ENCODE measurements around the gene GRM8. TPM values are rescaled to one million over a fixed set of nuclear protein-coding genes. Genes with fewer than 3 reads are reported as not detected.
"Not testable (repeated sequence)": the region's sequence is repeated elsewhere in the genome, so short reads cannot be mapped to it uniquely, and the experiment has no call there.

Gene GRM8
- total RNA-seq, 1 experiment from 2014 or later, result 0.80 TPM

GRCh38 chr7:126685596-126685995, 567.1 kb downstream of the GRM8 start:
- DNase-seq (ENCODE audit: low spot score), result no peak
- ChIA-PET POLR2A (ENCODE audit: low non-redundant PET) (no interaction called here), CTCF (no interaction called here)
- Histone ChIP-seq H3K4me3 (ENCODE audit: low read depth, low read length, poor library complexity, severe bottlenecking) (no peak overlapping the region), H3K36me3 (ENCODE audit: insufficient read depth, low read length, poor library complexity, severe bottlenecking) (no peaks in the 10 kb centered on the region), H3K4me1 (ENCODE audit: insufficient read depth, low read length, poor library complexity, severe bottlenecking) (peaks cover 5% of the 10 kb centered on the region), H3K27me3 (replicated peaks; ENCODE audit: insufficient read depth, low read depth, low read length, poor library complexity) (no peaks in the 10 kb centered on the region), H3K27ac (ENCODE audit: low read depth, low read length, poor library complexity, severe bottlenecking) (no peak overlapping the region), H3K9me3 (ENCODE audit: low read depth, low read length, poor library complexity, severe bottlenecking) (no peaks in the 10 kb centered on the region)
- TF ChIP-seq EZH2 (IDR thresholded peaks at IDR 0.05; ENCODE audit: borderline replicate concordance, low read depth, low read length, poor library complexity, severe bottlenecking) (no peak), CTCF (conservative IDR thresholded peaks at IDR 0.05; ENCODE audit: low read depth, low read length) (no peak)
- intact Hi-C loops (cut with micrococcal nuclease; ENCODE audit: unreplicated experiment), result no loop called here
- BruUV-seq (replicated peaks), result no TSS peak

- no TSS peak for BruUV-seq (replicated peaks)
Observed at GRCh38 chr7:126685018-126685573, 567.6 kb downstream of the GRM8 start.

GRCh38 chr7:126682176-126682575, 570.6 kb downstream of the GRM8 start:
- no peak overlapping the region for H3K27ac ChIP-seq (ENCODE audit: low read depth, low read length, poor library complexity, severe bottlenecking)
- H3K36me3 ChIP-seq (ENCODE audit: insufficient read depth, low read length, poor library complexity, severe bottlenecking), result no peaks in the 10 kb centered on the region
- no peak overlapping the region for H3K4me3 ChIP-seq (ENCODE audit: low read depth, low read length, poor library complexity, severe bottlenecking)
- intact Hi-C loops (cut with micrococcal nuclease; ENCODE audit: unreplicated experiment), result no loop called here
- no peaks in the 10 kb centered on the region for H3K27me3 ChIP-seq (replicated peaks; ENCODE audit: insufficient read depth, low read depth, low read length, poor library complexity)
- no peak for DNase-seq (ENCODE audit: low spot score)
- BruUV-seq (replicated peaks), result no TSS peak
- POLR2A ChIA-PET (ENCODE audit: low non-redundant PET), result no interaction called here
- no peak for TF ChIP-seq EZH2 (IDR thresholded peaks at IDR 0.05; ENCODE audit: borderline replicate concordance, low read depth, low read length, poor library complexity, severe bottlenecking)
- TF ChIP-seq CTCF (conservative IDR thresholded peaks at IDR 0.05; ENCODE audit: low read depth, low read length), result no peak
- H3K4me1 ChIP-seq (ENCODE audit: insufficient read depth, low read length, poor library complexity, severe bottlenecking), result no peaks in the 10 kb centered on the region
- CTCF ChIA-PET, result no interaction called here
- H3K9me3 ChIP-seq (ENCODE audit: low read depth, low read length, poor library complexity, severe bottlenecking), result no peaks in the 10 kb centered on the region

More at GRCh38 chr7:126685018-126685573, 567.6 kb downstream of the GRM8 start:
- intact Hi-C loops (cut with micrococcal nuclease; ENCODE audit: unreplicated experiment), result no loop called here
- no peak overlapping the region for H3K4me3 ChIP-seq (ENCODE audit: low read depth, low read length, poor library complexity, severe bottlenecking)
- no peaks in the 10 kb centered on the region for H3K27me3 ChIP-seq (replicated peaks; ENCODE audit: insufficient read depth, low read depth, low read length, poor library complexity)
- TF ChIP-seq EZH2 (IDR thresholded peaks at IDR 0.05; ENCODE audit: borderline replicate concordance, low read depth, low read length, poor library complexity, severe bottlenecking) (no peak), CTCF (conservative IDR thresholded peaks at IDR 0.05; ENCODE audit: low read depth, low read length) (no peak)
- DNase-seq (ENCODE audit: low spot score), result no peak
- ChIA-PET CTCF (no interaction called here), POLR2A (ENCODE audit: low non-redundant PET) (no interaction called here)
- peaks cover 5% of the 10 kb centered on the region for H3K4me1 ChIP-seq (ENCODE audit: insufficient read depth, low read length, poor library complexity, severe bottlenecking)
- H3K9me3 ChIP-seq (ENCODE audit: low read depth, low read length, poor library complexity, severe bottlenecking), result no peaks in the 10 kb centered on the region
- no peaks in the 10 kb centered on the region for H3K36me3 ChIP-seq (ENCODE audit: insufficient read depth, low read length, poor library complexity, severe bottlenecking)
- H3K27ac ChIP-seq (ENCODE audit: low read depth, low read length, poor library complexity, severe bottlenecking), result no peak overlapping the region

GRCh38 chr7:126668762-126669161, 584.0 kb downstream of the GRM8 start:
- intact Hi-C loops (cut with micrococcal nuclease; ENCODE audit: unreplicated experiment); H3K9me3 ChIP-seq (ENCODE audit: low read depth, low read length, poor library complexity, severe bottlenecking): not testable (repeated sequence)

More at GRCh38 chr7:126668762-126669161, 584.0 kb downstream of the GRM8 start:
- H3K36me3 ChIP-seq (ENCODE audit: insufficient read depth, low read length, poor library complexity, severe bottlenecking); DNase-seq (ENCODE audit: low spot score); H3K27me3 ChIP-seq (replicated peaks; ENCODE audit: insufficient read depth, low read depth, low read length, poor library complexity); BruUV-seq (replicated peaks); H3K4me3 ChIP-seq (ENCODE audit: low read depth, low read length, poor library complexity, severe bottlenecking); H3K27ac ChIP-seq (ENCODE audit: low read depth, low read length, poor library complexity, severe bottlenecking); CTCF ChIA-PET; POLR2A ChIA-PET (ENCODE audit: low non-redundant PET); H3K4me1 ChIP-seq (ENCODE audit: insufficient read depth, low read length, poor library complexity, severe bottlenecking): not testable (repeated sequence)
